Measurements from ENCODE around the gene DNAJB5. TPM values are rescaled to one million over a fixed set of nuclear protein-coding genes. Genes with fewer than 3 reads are reported as not detected.
A peak's percentile ranks its signal among the peaks of the same experiment; 100 is the strongest.

The DNAJB5 gene
- total RNA-seq, 1 donor from 2014 or later = 40.8 TPM

- H3K27ac ChIP-seq = peak overlapping the region; percentile 98 to 100
- peak overlapping the region; percentile 30 to 81 for H3K4me3 ChIP-seq
- no peaks in the 10 kb centered on the region for H3K27me3 ChIP-seq
- peaks cover 7% of the 10 kb centered on the region in 2 donors for H3K36me3 ChIP-seq
- DNase-seq (ENCODE audit: low spot score in 2 of 2) = peak in 1 of 2 donors; percentile 74
- intact Hi-C loops (cut with DNase I) = loop anchor here (5.0 to 10.0 kb wide), 8 partner anchors 171 to 1176 kb away; partner anchors contain the start of genes CCDC107, DNAI1, FAM219A and IL11RA
- no peaks in the 10 kb centered on the region for H3K9me3 ChIP-seq
- H3K4me1 ChIP-seq = peaks cover 19 to 54% of the 10 kb centered on the region in 2 donors
- TF ChIP-seq CTCF (IDR thresholded peaks at IDR 0.05) = no peak
Measured at GRCh38 chr9:34990908-34991606, 1.5 kb downstream of the DNAJB5 start.

GRCh38 chr9:34991607-34992375, 2.2 kb downstream of the DNAJB5 start:
- intact Hi-C loops (cut with DNase I) = loop anchor here (2.0 to 10.0 kb wide), 10 partner anchors 171 to 1177 kb away; partner anchors contain the start of genes CCDC107, DNAI1, FAM219A and IL11RA
- TF ChIP-seq CTCF (IDR thresholded peaks at IDR 0.05) = peak in 2 of 3 experiments; percentile 28 to 35
- peak; percentile 65 to 89 for DNase-seq (ENCODE audit: low spot score in 2 of 2)
- peak overlapping the region in 1 of 2 donors; percentile 81 for H3K4me3 ChIP-seq
- peaks cover 14 to 15% of the 10 kb centered on the region in 2 donors for H3K36me3 ChIP-seq
- H3K27ac ChIP-seq = peak overlapping the region; percentile 98 to 100
- peaks cover 19 to 54% of the 10 kb centered on the region in 2 donors for H3K4me1 ChIP-seq
- H3K9me3 ChIP-seq = no peaks in the 10 kb centered on the region
- no peaks in the 10 kb centered on the region for H3K27me3 ChIP-seq

GRCh38 chr9:34992376-34992951, 2.9 kb downstream of the DNAJB5 start:
- no peak for TF ChIP-seq CTCF (IDR thresholded peaks at IDR 0.05)
- Histone ChIP-seq H3K4me1 (peaks cover 19 to 54% of the 10 kb centered on the region in 2 donors), H3K4me3 (peak overlapping the region in 1 of 2 donors; percentile 81), H3K27me3 (no peaks in the 10 kb centered on the region), H3K9me3 (no peaks in the 10 kb centered on the region), H3K27ac (peak overlapping the region; percentile 98 to 100), H3K36me3 (peaks cover 21% of the 10 kb centered on the region in 2 donors)
- intact Hi-C loops (cut with DNase I) = loop anchor here (2.0 to 10.0 kb wide), 10 partner anchors 170 to 1178 kb away; partner anchors contain the start of genes CCDC107, DNAI1, FAM219A and IL11RA
- peak; percentile 86 to 96 for DNase-seq (ENCODE audit: low spot score in 2 of 2)

- H3K9me3 ChIP-seq = no peaks in the 10 kb centered on the region
- peak; percentile 82 to 95 for DNase-seq (ENCODE audit: low spot score in 2 of 2)
- H3K4me3 ChIP-seq = peak overlapping the region in 1 of 2 donors; percentile 57
- peaks cover 26 to 31% of the 10 kb centered on the region in 2 donors for H3K36me3 ChIP-seq
- no peak for TF ChIP-seq CTCF (IDR thresholded peaks at IDR 0.05)
- peaks cover 19 to 50% of the 10 kb centered on the region in 2 donors for H3K4me1 ChIP-seq
- no peaks in the 10 kb centered on the region for H3K27me3 ChIP-seq
- H3K27ac ChIP-seq = peak overlapping the region; percentile 98 to 100
- intact Hi-C loops (cut with DNase I) = loop anchor here (1.0 to 10.0 kb wide), 12 partner anchors 94 to 1179 kb away; partner anchors contain the start of genes CCDC107, DNAI1, FAM219A and IL11RA
Measured at GRCh38 chr9:34993502-34994259, 4.1 kb downstream of the DNAJB5 start.

All from ascending aorta (tissue), 2 donors.